ENCODE data around the gene SPRYD3. TPM values are rescaled to one million over a fixed set of nuclear protein-coding genes. Genes with fewer than 3 reads are reported as not detected.
A peak's percentile ranks its signal among the peaks of the same experiment; 100 is the strongest.

Gene SPRYD3, protein sequence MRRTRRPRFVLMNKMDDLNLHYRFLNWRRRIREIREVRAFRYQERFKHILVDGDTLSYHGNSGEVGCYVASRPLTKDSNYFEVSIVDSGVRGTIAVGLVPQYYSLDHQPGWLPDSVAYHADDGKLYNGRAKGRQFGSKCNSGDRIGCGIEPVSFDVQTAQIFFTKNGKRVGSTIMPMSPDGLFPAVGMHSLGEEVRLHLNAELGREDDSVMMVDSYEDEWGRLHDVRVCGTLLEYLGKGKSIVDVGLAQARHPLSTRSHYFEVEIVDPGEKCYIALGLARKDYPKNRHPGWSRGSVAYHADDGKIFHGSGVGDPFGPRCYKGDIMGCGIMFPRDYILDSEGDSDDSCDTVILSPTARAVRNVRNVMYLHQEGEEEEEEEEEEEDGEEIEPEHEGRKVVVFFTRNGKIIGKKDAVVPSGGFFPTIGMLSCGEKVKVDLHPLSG
- total RNA-seq (10 to 100 TPM; 40.1 to 43.3 TPM), polyA plus RNA-seq (63.0 TPM)

DNA sequence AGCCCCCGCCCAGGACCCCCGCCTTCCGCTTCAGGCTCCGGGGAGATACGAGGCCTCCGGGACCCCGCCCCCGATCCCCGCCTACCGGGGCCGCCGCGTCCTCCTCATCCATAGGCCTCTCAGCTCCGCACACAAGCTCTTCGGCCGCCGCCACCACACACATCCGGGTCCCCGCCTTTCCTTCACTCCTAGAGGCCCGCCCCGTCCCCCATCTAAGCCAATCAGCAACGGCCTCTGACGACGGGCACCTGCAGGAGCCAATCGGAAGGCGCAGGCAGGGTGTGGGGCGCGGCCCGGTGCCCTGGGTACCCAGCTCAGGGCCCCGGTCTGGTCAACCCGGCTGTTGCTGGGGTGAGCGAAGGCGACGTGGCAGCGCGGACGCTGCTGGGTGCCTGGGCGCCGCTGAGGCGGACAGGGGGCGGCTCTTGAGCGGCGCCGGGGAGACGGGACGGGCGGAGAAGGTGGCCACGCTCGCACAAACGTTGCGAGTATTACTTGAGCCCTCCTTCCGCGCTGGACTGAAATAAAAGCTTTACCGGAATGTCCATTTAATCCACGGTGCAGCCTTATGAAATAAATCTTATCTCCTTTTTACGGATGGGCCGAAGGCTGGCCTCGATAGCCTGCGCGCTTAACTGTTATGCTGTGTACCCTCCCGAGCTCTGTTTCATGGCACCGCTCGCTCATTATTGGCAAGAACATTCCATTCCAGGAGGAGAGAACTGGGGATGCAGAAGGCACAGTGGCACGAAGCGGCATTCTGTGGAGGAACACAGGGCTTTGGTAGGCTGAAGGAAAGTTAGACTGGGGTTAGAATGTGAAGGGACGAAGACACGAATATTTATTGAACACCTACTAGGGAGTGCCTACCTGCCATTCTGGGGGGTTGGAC is at the start of gene SPRYD3:
Gene SPRYD3, minus strand, starts transcription at position 165 of the 892 bp plus-strand sequence. Its CDS starts 57 bp downstream, at position 108.
- DNase-seq, result peak; percentile 95 to 98 (median 96)
- ChIA-PET CTCF (interaction anchor here (0.7 to 6.2 kb wide), 9 partner anchors 14 to 242 kb away, joined by 3 to 55 read pairs (median 8); partner anchors contain the start of genes AAAS, IGFBP6 and SOAT2), POLR2A (interaction anchor here (0.6 to 2.2 kb wide), 15 partner anchors 12 to 422 kb away, joined by 3 to 18 read pairs (median 6); partner anchors contain the start of genes AAAS, CSAD, EIF4B and IGFBP6)
- peak within 1 kb of the TSS; percentile 85 to 95 (median 91) for H3K4me3 Mint-ChIP-seq
- peaks cover 0 to 1% of the 10 kb centered on the region in 2 donors for H3K27me3 Mint-ChIP-seq
- Histone ChIP-seq H3K36me3 (ENCODE audit: insufficient read depth, low read length) (peaks cover 17% of the 10 kb centered on the region), H3K4me3 (ENCODE audit: low read length) (peak within 1 kb of the TSS; percentile 87), H3K27me3 (ENCODE audit: insufficient read depth, low read length, poor library complexity, severe bottlenecking) (no peaks in the 10 kb centered on the region), H3K27ac (ENCODE audit: low read depth, low read length) (peak within 1 kb of the TSS; percentile 84), H3K4me1 (ENCODE audit: insufficient read depth, low read length) (peaks cover 21% of the 10 kb centered on the region), H3K9me3 (ENCODE audit: low read length) (no peaks in the 10 kb centered on the region)
- H3K4me1 Mint-ChIP-seq, result peaks cover 38 to 61% (median 50%) of the 10 kb centered on the region in 3 donors
- H3K27ac Mint-ChIP-seq, result peak within 1 kb of the TSS; percentile 83 to 98 (median 93)
- H3K36me3 Mint-ChIP-seq, result peaks cover 0 to 43% (median 0%) of the 10 kb centered on the region in 3 donors
- H3K9me3 Mint-ChIP-seq, result no peaks in the 10 kb centered on the region

GRCh38 chr12:53127169-53127568 is 48.0 kb upstream of the SPRYD3 start:
- Histone ChIP-seq H3K9me3 (ENCODE audit: low read length) (no peaks in the 10 kb centered on the region), H3K36me3 (ENCODE audit: insufficient read depth, low read length) (no peaks in the 10 kb centered on the region), H3K27me3 (ENCODE audit: insufficient read depth, low read length, poor library complexity, severe bottlenecking) (no peaks in the 10 kb centered on the region), H3K4me3 (ENCODE audit: low read length) (no peak overlapping the region), H3K27ac (ENCODE audit: low read depth, low read length) (no peak overlapping the region), H3K4me1 (ENCODE audit: insufficient read depth, low read length) (no peaks in the 10 kb centered on the region)
- Mint-ChIP-seq H3K36me3 (peaks cover 0 to 8% (median 0%) of the 10 kb centered on the region in 3 donors), H3K4me3 (no peak overlapping the region), H3K4me1 (no peaks in the 10 kb centered on the region), H3K27me3 (peaks cover 0 to 1% of the 10 kb centered on the region in 2 donors), H3K9me3 (no peaks in the 10 kb centered on the region), H3K27ac (no peak overlapping the region)
- POLR2A ChIA-PET, result no interaction called here
- no peak for DNase-seq
- CTCF ChIA-PET, result no interaction called here

DNA sequence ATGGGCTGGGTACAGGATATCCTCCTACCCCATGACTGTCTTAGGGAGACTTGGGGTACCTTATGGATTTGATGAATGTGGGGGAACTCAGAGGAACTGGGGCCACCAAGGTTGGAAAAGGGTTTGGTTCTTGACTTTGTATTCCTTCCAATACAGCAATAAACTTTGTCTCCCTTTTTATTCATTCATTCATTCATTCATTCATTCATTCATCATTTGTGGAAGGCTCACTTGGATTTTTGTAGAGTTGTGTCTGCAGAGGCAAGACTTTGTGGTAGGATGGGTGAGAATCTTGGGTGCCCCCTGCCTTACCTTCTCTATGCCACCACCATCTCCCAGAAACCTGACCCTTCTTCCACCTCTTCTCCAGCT is 45.1 kb upstream of the SPRYD3 start:
- Histone ChIP-seq H3K36me3 (ENCODE audit: insufficient read depth, low read length) (no peaks in the 10 kb centered on the region), H3K4me1 (ENCODE audit: insufficient read depth, low read length) (no peaks in the 10 kb centered on the region), H3K9me3 (ENCODE audit: low read length) (no peaks in the 10 kb centered on the region), H3K27me3 (ENCODE audit: insufficient read depth, low read length, poor library complexity, severe bottlenecking) (no peaks in the 10 kb centered on the region), H3K27ac (ENCODE audit: low read depth, low read length) (no peak overlapping the region), H3K4me3 (ENCODE audit: low read length) (no peak overlapping the region)
- CTCF ChIA-PET, result interaction anchor here (0.8 to 1.0 kb wide), 2 partner anchors 35 to 58 kb away, joined by 3 to 4 read pairs; no protein-coding TSS in a partner anchor
- no peaks in the 10 kb centered on the region for H3K9me3 Mint-ChIP-seq
- POLR2A ChIA-PET, result no interaction called here
- H3K4me1 Mint-ChIP-seq, result no peaks in the 10 kb centered on the region
- peaks cover 0 to 8% (median 0%) of the 10 kb centered on the region in 3 donors for H3K36me3 Mint-ChIP-seq
- no peak for DNase-seq
- H3K27ac Mint-ChIP-seq, result no peak overlapping the region
- H3K27me3 Mint-ChIP-seq, result no peaks in the 10 kb centered on the region
- H3K4me3 Mint-ChIP-seq, result no peak overlapping the region

- H3K4me3 Mint-ChIP-seq, result no peak overlapping the region
- Histone ChIP-seq H3K27me3 (ENCODE audit: insufficient read depth, low read length, poor library complexity, severe bottlenecking) (no peaks in the 10 kb centered on the region), H3K4me1 (ENCODE audit: insufficient read depth, low read length) (no peaks in the 10 kb centered on the region), H3K9me3 (ENCODE audit: low read length) (no peaks in the 10 kb centered on the region), H3K27ac (ENCODE audit: low read depth, low read length) (no peak overlapping the region), H3K36me3 (ENCODE audit: insufficient read depth, low read length) (no peaks in the 10 kb centered on the region), H3K4me3 (ENCODE audit: low read length) (no peak overlapping the region)
- no peaks in the 10 kb centered on the region for H3K4me1 Mint-ChIP-seq
- H3K36me3 Mint-ChIP-seq, result peaks cover 0 to 8% (median 0%) of the 10 kb centered on the region in 3 donors
- no peaks in the 10 kb centered on the region for H3K27me3 Mint-ChIP-seq
- DNase-seq, result no peak
- ChIA-PET CTCF (interaction anchor here (0.8 to 1.0 kb wide), 2 partner anchors 36 to 57 kb away, joined by 3 to 4 read pairs; no protein-coding TSS in a partner anchor), POLR2A (no interaction called here)
- no peaks in the 10 kb centered on the region for H3K9me3 Mint-ChIP-seq
- H3K27ac Mint-ChIP-seq, result no peak overlapping the region
These were observed 44.6 kb upstream of the SPRYD3 start for GRCh38 chr12:53123578-53124351.

DNA sequence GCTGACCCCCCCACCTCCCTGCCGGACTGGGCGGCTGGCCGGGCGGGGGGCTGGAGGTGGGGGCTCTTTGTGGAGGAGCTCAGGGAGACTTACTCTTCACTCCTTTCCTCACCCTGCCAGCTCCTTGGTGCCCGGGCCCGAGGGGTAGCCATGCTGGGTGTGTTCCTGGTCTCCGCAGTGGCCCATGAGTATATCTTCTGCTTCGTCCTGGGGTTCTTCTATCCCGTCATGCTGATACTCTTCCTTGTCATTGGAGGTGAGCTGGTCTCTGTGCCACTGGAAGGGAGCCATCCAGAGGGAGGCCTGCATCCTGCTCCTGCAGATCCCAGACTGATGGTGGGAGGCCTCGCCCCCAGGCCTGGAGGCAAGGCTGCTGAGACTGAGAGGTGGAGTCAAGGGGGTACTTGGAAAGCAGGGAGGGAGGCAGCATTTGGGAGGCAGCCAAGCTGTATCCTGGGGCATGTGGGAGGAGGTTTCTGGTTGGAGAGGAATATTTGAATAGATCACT is 43.8 kb upstream of the SPRYD3 start:
- Mint-ChIP-seq H3K9me3 (no peaks in the 10 kb centered on the region), H3K27ac (peak overlapping the region in 1 of 8 donors; percentile 44), H3K4me1 (no peaks in the 10 kb centered on the region), H3K4me3 (no peak overlapping the region), H3K27me3 (no peaks in the 10 kb centered on the region), H3K36me3 (peaks cover 0 to 8% (median 0%) of the 10 kb centered on the region in 3 donors)
- no peaks in the 10 kb centered on the region for H3K4me1 ChIP-seq (ENCODE audit: insufficient read depth, low read length)
- no peak overlapping the region for H3K4me3 ChIP-seq (ENCODE audit: low read length)
- no peaks in the 10 kb centered on the region for H3K9me3 ChIP-seq (ENCODE audit: low read length)
- no peak overlapping the region for H3K27ac ChIP-seq (ENCODE audit: low read depth, low read length)
- no peak for DNase-seq
- no peaks in the 10 kb centered on the region for H3K27me3 ChIP-seq (ENCODE audit: insufficient read depth, low read length, poor library complexity, severe bottlenecking)
- ChIA-PET POLR2A (no interaction called here), CTCF (no interaction called here)
- no peaks in the 10 kb centered on the region for H3K36me3 ChIP-seq (ENCODE audit: insufficient read depth, low read length)

- Histone ChIP-seq H3K9me3 (ENCODE audit: low read length) (no peaks in the 10 kb centered on the region), H3K4me3 (ENCODE audit: low read length) (no peak overlapping the region), H3K4me1 (ENCODE audit: insufficient read depth, low read length) (no peaks in the 10 kb centered on the region), H3K27ac (ENCODE audit: low read depth, low read length) (no peak overlapping the region), H3K36me3 (ENCODE audit: insufficient read depth, low read length) (no peaks in the 10 kb centered on the region), H3K27me3 (ENCODE audit: insufficient read depth, low read length, poor library complexity, severe bottlenecking) (no peaks in the 10 kb centered on the region)
- ChIA-PET CTCF (interaction anchor here (1.4 kb wide), 1 partner anchor 55 kb away, joined by 3 read pairs; no protein-coding TSS in a partner anchor), POLR2A (no interaction called here)
- H3K4me3 Mint-ChIP-seq, result no peak overlapping the region
- no peak overlapping the region for H3K27ac Mint-ChIP-seq
- H3K4me1 Mint-ChIP-seq, result no peaks in the 10 kb centered on the region
- DNase-seq, result no peak
- H3K27me3 Mint-ChIP-seq, result no peaks in the 10 kb centered on the region
- H3K36me3 Mint-ChIP-seq, result peaks cover 0 to 8% (median 0%) of the 10 kb centered on the region in 3 donors
- H3K9me3 Mint-ChIP-seq, result no peaks in the 10 kb centered on the region
These were observed 41.7 kb upstream of the SPRYD3 start for GRCh38 chr12:53120685-53121525.

Measured in CD8-positive, alpha-beta memory T cell (primary cell).